H9 (cell line): ENCODE data around the gene AKR1C2. TPM values are rescaled to one million over a fixed set of nuclear protein-coding genes. Genes with fewer than 3 reads are reported as not detected.
A peak's percentile ranks its signal among the peaks of the same experiment; 100 is the strongest.
"Not testable (repeated sequence)": the region's sequence is repeated elsewhere in the genome, so short reads cannot be mapped to it uniquely, and the experiment has no call there.

Experiments
- DNase-seq: peaks from one replicate; pipeline ENCODE4 v3.0.0-alpha.2; 2017
- H2AFZ ChIP-seq: one replicate; pipeline ENCODE4 v1.6.1; 2013; ENCODE audit warnings: mild to moderate bottlenecking, low read length, control low read depth, moderate library complexity
- H2AK5ac ChIP-seq: 2 replicates; pipeline ENCODE4 v1.6.1; 2013; ENCODE audit warnings: low read length, control low read depth, mixed read lengths; ENCODE audit not compliant: insufficient read length
- H2BK120ac ChIP-seq: one replicate; pipeline ENCODE4 v1.6.1; 2013; ENCODE audit warnings: low read depth, mild to moderate bottlenecking, low read length, control low read depth, inconsistent platforms; ENCODE audit not compliant: poor library complexity, severe bottlenecking
- H2BK12ac ChIP-seq: 2 replicates; pipeline ENCODE4 v1.6.1; 2013; ENCODE audit warnings: low read length, control low read depth, mixed read lengths, low read depth; ENCODE audit not compliant: insufficient read length
- H2BK15ac ChIP-seq: 2 replicates; pipeline ENCODE4 v1.6.1; 2013; ENCODE audit warnings: low read depth, low read length, control low read depth
- H2BK20ac ChIP-seq: one replicate; pipeline ENCODE4 v1.6.1; 2013; ENCODE audit warnings: low read depth, mild to moderate bottlenecking, low read length, control low read depth, inconsistent platforms; ENCODE audit not compliant: poor library complexity, severe bottlenecking
- H2BK5ac ChIP-seq: 2 replicates; pipeline ENCODE4 v1.6.1; 2013; ENCODE audit warnings: low read length, control low read depth, mixed read lengths; ENCODE audit not compliant: insufficient read length
- H3K14ac ChIP-seq: 2 replicates; pipeline ENCODE4 v1.6.1; 2013; ENCODE audit warnings: low read length, control low read depth; ENCODE audit not compliant: insufficient read depth
- H3K18ac ChIP-seq: 2 replicates; pipeline ENCODE4 v1.6.1; 2013; ENCODE audit warnings: low read depth, mild to moderate bottlenecking, mixed read lengths, low read length, control low read depth; ENCODE audit not compliant: insufficient read length
- H3K23ac ChIP-seq: 2 replicates; pipeline ENCODE4 v1.6.1; 2013; ENCODE audit warnings: low read length, control low read depth, mixed read lengths, low read depth; ENCODE audit not compliant: insufficient read length
- H3K23me2 ChIP-seq: 2 replicates; pipeline ENCODE4 v1.6.1; 2013; ENCODE audit warnings: low read depth, mild to moderate bottlenecking, mixed read lengths, low read length, control low read depth; ENCODE audit not compliant: insufficient read length, poor library complexity, severe bottlenecking
- H3K27ac ChIP-seq: 2 replicates; pipeline ENCODE4 v1.5.1; 2013; ENCODE audit warnings: low read length, control low read depth, mixed read lengths, low read depth; ENCODE audit not compliant: insufficient read length
- H3K27me3 ChIP-seq: 2 replicates; pipeline ENCODE4 v1.6.1; 2013; ENCODE audit warnings: low read length, control low read depth, inconsistent platforms; ENCODE audit not compliant: insufficient read depth
- H3K4ac ChIP-seq: 2 replicates; pipeline ENCODE4 v1.6.1; 2013; ENCODE audit warnings: low read depth, mild to moderate bottlenecking, control low read depth, inconsistent platforms, low read length, moderate library complexity
- H3K4me1 ChIP-seq: 2 replicates; pipeline ENCODE4 v1.6.1; 2013; ENCODE audit warnings: low read length, control low read depth, inconsistent platforms; ENCODE audit not compliant: insufficient read depth
- H3K4me2 ChIP-seq: 2 replicates; pipeline ENCODE4 v1.6.1; 2013; ENCODE audit warnings: low read length, control low read depth, mixed read lengths; ENCODE audit not compliant: insufficient read length, insufficient read depth
- H3K56ac ChIP-seq: 2 replicates; pipeline ENCODE4 v1.6.1; 2013; ENCODE audit warnings: low read depth, mild to moderate bottlenecking, mixed read lengths, low read length, control low read depth; ENCODE audit not compliant: insufficient read length
- H3K79me1 ChIP-seq: 2 replicates; pipeline ENCODE4 v1.6.1; 2013; ENCODE audit warnings: low read depth, mild to moderate bottlenecking, moderate library complexity, low read length, control low read depth, inconsistent platforms; ENCODE audit not compliant: insufficient read depth, poor library complexity, severe bottlenecking
- H3K79me2 ChIP-seq: 2 replicates; pipeline ENCODE4 v1.6.1; 2013; ENCODE audit warnings: low read length, control low read depth, inconsistent platforms; ENCODE audit not compliant: insufficient read depth
- H3K9ac ChIP-seq: 2 replicates; pipeline ENCODE4 v1.6.1; 2013; ENCODE audit warnings: low read length, control low read depth, mixed read lengths; ENCODE audit not compliant: insufficient read length; ENCODE audit errors: extremely low read depth
- H3K9me3 ChIP-seq: one replicate; pipeline ENCODE4 v1.6.1; 2013; ENCODE audit warnings: low read depth, low read length, inconsistent platforms; ENCODE audit not compliant: control insufficient read depth
- H3T11ph ChIP-seq: one replicate; pipeline ENCODE4 v1.6.1; 2013; ENCODE audit warnings: mild to moderate bottlenecking, low read length, control low read depth, inconsistent platforms
- H4K20me1 ChIP-seq: one replicate; pipeline ENCODE4 v1.6.1; 2013; ENCODE audit not compliant: control insufficient read depth, insufficient read length, insufficient read depth
- H4K5ac ChIP-seq: 2 replicates; pipeline ENCODE4 v1.6.1; 2013; ENCODE audit warnings: low read depth, mild to moderate bottlenecking, mixed read lengths, low read length, control low read depth; ENCODE audit not compliant: insufficient read length
- H4K8ac ChIP-seq: replicated peaks from 2 replicates; pipeline ENCODE4 v1.6.1; 2013; ENCODE audit warnings: low read length, control low read depth, mixed read lengths, low read depth; ENCODE audit not compliant: insufficient read length
- H4K91ac ChIP-seq: 2 replicates; pipeline ENCODE4 v1.6.1; 2013; ENCODE audit warnings: low read depth, mild to moderate bottlenecking, moderate library complexity, mixed read lengths, low read length, control low read depth; ENCODE audit not compliant: insufficient read length
- H3K27ac Mint-ChIP-seq, 3 experiments: 2 replicates in 2 of 3; 3 replicates in 1 of 3; pipeline ENCODE4 v1.8.0; 2020 to 2021; ENCODE audit warnings: mixed read lengths in 3 of 3, mild to moderate bottlenecking in 1 of 3, moderate library complexity in 1 of 3
- H3K27me3 Mint-ChIP-seq: 2 replicates; pipeline ENCODE4 v1.8.0; 2021; ENCODE audit warnings: low read depth, mild to moderate bottlenecking, moderate library complexity, mixed read lengths
- H3K36me3 Mint-ChIP-seq, 3 experiments: 2 replicates in 2 of 3; 3 replicates in 1 of 3; pipeline ENCODE4 v1.8.0; 2020 to 2021; ENCODE audit warnings: low read depth in 3 of 3, mixed read lengths in 3 of 3; ENCODE audit not compliant: insufficient read depth in 1 of 3
- H3K4me1 Mint-ChIP-seq, 2 experiments: 2 replicates each; pipeline ENCODE4 v1.8.0; 2020; ENCODE audit warnings: mixed read lengths in 2 of 2
- H3K4me3 Mint-ChIP-seq, 2 experiments: 2 replicates in 1 of 2; 3 replicates in 1 of 2; pipeline ENCODE4 v1.8.0; 2020 to 2021; ENCODE audit warnings: mild to moderate bottlenecking in 2 of 2, mixed read lengths in 2 of 2, moderate library complexity in 1 of 2
- H3K9me3 Mint-ChIP-seq, 2 experiments: 2 replicates in 1 of 2; 3 replicates in 1 of 2; pipeline ENCODE4 v1.8.0; 2020; ENCODE audit warnings: mild to moderate bottlenecking in 2 of 2, mixed read lengths in 2 of 2, moderate library complexity in 1 of 2
- CTCF ChIP-seq: fragments of 200-600 bp; sonication (generic); conservative IDR thresholded peaks from 3 replicates; pipeline ENCODE4 v1.8.0; 2021; ENCODE audit warnings: antibody characterized with exemption, mild to moderate bottlenecking
- WGBS: extraction: QIAGEN DNeasy Blood & Tissue Kit; methylation state at CpG from one replicate; pipeline ENCODE4 v1.1.7; 2013; ENCODE audit warnings: missing lambda C conversion rate, low lambda C conversion rate, mixed read lengths; ENCODE audit not compliant: insufficient read length; ENCODE audit errors: extremely low coverage; 5-methylcytosine and 5-hydroxymethylcytosine counted together
- total RNA-seq: library from RNA; stranded (reverse); gene quantifications from 2 replicates; pipeline ENCODE4 v1.2.1, GENCODE V29; 2021

AKR1C2 gene
- total RNA-seq, 1 experiment from 2014 or later = 0.74 TPM

- H3K9me3 ChIP-seq = no peaks in the 10 kb centered on the region
- no peak overlapping the region for H3K4ac ChIP-seq
- H2BK120ac ChIP-seq = no peak overlapping the region
- H3K9ac ChIP-seq = no peak overlapping the region
- H2BK20ac ChIP-seq = no peak overlapping the region
- no peak overlapping the region for H2BK12ac ChIP-seq
- Mint-ChIP-seq H3K9me3 (peaks cover 22 to 56% of the 10 kb centered on the region in 2 experiments), H3K4me1 (no peaks in the 10 kb centered on the region), H3K36me3 (peaks cover 3 to 8% (median 8%) of the 10 kb centered on the region in 3 experiments; a peak in 4 of 7 replicates), H3K4me3 (no peak overlapping the region), H3K27me3 (no peaks in the 10 kb centered on the region; the same call in 1 of the 2 replicates), H3K27ac (no peak overlapping the region)
- no peak overlapping the region for H3K14ac ChIP-seq
- no peaks in the 10 kb centered on the region for H3K23me2 ChIP-seq
- H3K18ac ChIP-seq = no peak overlapping the region
- H3K27me3 ChIP-seq = no peaks in the 10 kb centered on the region
- H3K79me2 ChIP-seq = no peaks in the 10 kb centered on the region
- DNase-seq = no peak
- no peak overlapping the region for H3K4me2 ChIP-seq
- H3T11ph ChIP-seq = no peak overlapping the region
- no peak overlapping the region for H3K23ac ChIP-seq
- no peak overlapping the region for H4K5ac ChIP-seq
- no peak overlapping the region for H3K27ac ChIP-seq
- H4K8ac ChIP-seq = no peak overlapping the region
- no peak overlapping the region for H2AK5ac ChIP-seq
- H3K56ac ChIP-seq = no peak overlapping the region
- TF ChIP-seq CTCF = no peak
- no peaks in the 10 kb centered on the region for H4K20me1 ChIP-seq
- WGBS = no CpG with 5 or more reads among the region's 1 CpG
- no peak overlapping the region for H2AFZ ChIP-seq
- H2BK15ac ChIP-seq = no peak overlapping the region
- H2BK5ac ChIP-seq = no peak overlapping the region
- H3K4me1 ChIP-seq = no peaks in the 10 kb centered on the region
- no peaks in the 10 kb centered on the region for H3K79me1 ChIP-seq
- no peak overlapping the region for H4K91ac ChIP-seq
Measured at GRCh38 chr10:5047912-5048628, 44.4 kb upstream of the AKR1C2 start.

GRCh38 chr10:5047055-5047454 is 43.4 kb upstream of the AKR1C2 start:
- not testable (repeated sequence) for H2BK120ac ChIP-seq, H3K27me3 ChIP-seq, H2BK12ac ChIP-seq, H4K8ac ChIP-seq, H2AK5ac ChIP-seq, H3K27me3 Mint-ChIP-seq, H3K9me3 ChIP-seq, H3K4me1 ChIP-seq, H2BK15ac ChIP-seq, H2AFZ ChIP-seq, H2BK5ac ChIP-seq, H3K36me3 Mint-ChIP-seq, H3K18ac ChIP-seq, H3K4me3 Mint-ChIP-seq, H3K4ac ChIP-seq, H4K20me1 ChIP-seq, H3K23ac ChIP-seq, H3K9ac ChIP-seq, H4K5ac ChIP-seq, H3K4me2 ChIP-seq, H3K4me1 Mint-ChIP-seq, H3K79me1 ChIP-seq, H3K27ac ChIP-seq, H2BK20ac ChIP-seq, H4K91ac ChIP-seq, H3K27ac Mint-ChIP-seq, H3K56ac ChIP-seq, H3K79me2 ChIP-seq, DNase-seq, H3T11ph ChIP-seq, H3K23me2 ChIP-seq
- no CpG with 5 or more reads among the region's 5 CpGs for WGBS
- peaks cover 19 to 60% of the 10 kb centered on the region in 2 experiments for H3K9me3 Mint-ChIP-seq
- H3K14ac ChIP-seq = peak overlapping the region; percentile 36; the same call in 1 of the 2 replicates
